ENCODE measurements around the gene GPR157.

Gene GPR157

DNA sequence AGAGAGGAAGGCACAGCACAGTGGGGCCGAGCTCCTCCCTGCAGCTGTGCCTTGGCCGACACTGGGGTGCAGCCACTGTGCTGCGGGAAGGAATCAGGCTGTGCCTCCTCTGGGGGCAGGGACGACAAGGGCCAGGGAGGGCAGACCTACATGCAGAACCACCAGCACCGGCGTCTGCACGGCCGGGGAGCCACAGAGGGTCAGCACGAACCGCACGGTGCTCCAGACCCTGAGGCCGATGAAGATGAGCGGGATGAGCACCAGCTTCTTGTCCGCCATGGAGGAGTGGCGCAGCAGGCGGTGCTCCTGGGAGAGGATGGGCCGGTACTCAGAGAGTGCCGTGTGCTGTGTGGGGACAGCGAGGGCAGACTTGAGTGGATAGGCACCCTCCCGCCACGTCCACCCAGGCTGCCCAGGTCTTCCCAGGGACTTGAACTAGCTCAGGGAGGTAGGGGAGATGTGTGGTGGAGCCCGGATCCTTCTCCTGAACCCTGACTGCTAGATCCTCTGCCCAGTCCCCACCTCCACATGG lies 23.5 kb downstream of the GPR157 start:
- H3K9ac ChIP-seq (ENCODE audit: low read length): no peak overlapping the region
- H2AFZ ChIP-seq (ENCODE audit: low read length): no peak overlapping the region
- H3K27ac ChIP-seq (ENCODE audit: low read depth, low read length, poor library complexity, severe bottlenecking): no peak overlapping the region
- no peaks in the 10 kb centered on the region for H3F3A ChIP-seq (ENCODE audit: insufficient read depth, low read length)
- no peaks in the 10 kb centered on the region for H3K36me3 ChIP-seq (ENCODE audit: insufficient read depth, low read length)
- no peak for TF ChIP-seq EZH2 (IDR thresholded peaks at IDR 0.05; ENCODE audit: borderline replicate concordance, low read length)
- TF ChIP-seq, protein P1, sequence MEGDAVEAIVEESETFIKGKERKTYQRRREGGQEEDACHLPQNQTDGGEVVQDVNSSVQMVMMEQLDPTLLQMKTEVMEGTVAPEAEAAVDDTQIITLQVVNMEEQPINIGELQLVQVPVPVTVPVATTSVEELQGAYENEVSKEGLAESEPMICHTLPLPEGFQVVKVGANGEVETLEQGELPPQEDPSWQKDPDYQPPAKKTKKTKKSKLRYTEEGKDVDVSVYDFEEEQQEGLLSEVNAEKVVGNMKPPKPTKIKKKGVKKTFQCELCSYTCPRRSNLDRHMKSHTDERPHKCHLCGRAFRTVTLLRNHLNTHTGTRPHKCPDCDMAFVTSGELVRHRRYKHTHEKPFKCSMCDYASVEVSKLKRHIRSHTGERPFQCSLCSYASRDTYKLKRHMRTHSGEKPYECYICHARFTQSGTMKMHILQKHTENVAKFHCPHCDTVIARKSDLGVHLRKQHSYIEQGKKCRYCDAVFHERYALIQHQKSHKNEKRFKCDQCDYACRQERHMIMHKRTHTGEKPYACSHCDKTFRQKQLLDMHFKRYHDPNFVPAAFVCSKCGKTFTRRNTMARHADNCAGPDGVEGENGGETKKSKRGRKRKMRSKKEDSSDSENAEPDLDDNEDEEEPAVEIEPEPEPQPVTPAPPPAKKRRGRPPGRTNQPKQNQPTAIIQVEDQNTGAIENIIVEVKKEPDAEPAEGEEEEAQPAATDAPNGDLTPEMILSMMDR (IDR thresholded peaks at IDR 0.05; ENCODE audit: low read length): no peak
- peaks cover 15% of the 10 kb centered on the region for H3K4me1 ChIP-seq (ENCODE audit: insufficient read depth, low read length, severe bottlenecking)
- H3K79me2 ChIP-seq (ENCODE audit: insufficient read depth, low read length): no peaks in the 10 kb centered on the region
- no peaks in the 10 kb centered on the region for H3K9me2 ChIP-seq (ENCODE audit: low read depth, low read length)
- no peaks in the 10 kb centered on the region for H4K20me1 ChIP-seq (ENCODE audit: insufficient read depth, low read length)
- no peak overlapping the region for H3K4me3 ChIP-seq (ENCODE audit: low read depth, low read length, poor library complexity, severe bottlenecking)
- H3K4me2 ChIP-seq (ENCODE audit: low read length): no peak overlapping the region
- H3K9me3 ChIP-seq (ENCODE audit: low read length): no peaks in the 10 kb centered on the region
- H3K27me3 ChIP-seq (ENCODE audit: insufficient read depth, low read length): peaks cover 11% of the 10 kb centered on the region; the same call in 1 of the 2 replicates

DNA sequence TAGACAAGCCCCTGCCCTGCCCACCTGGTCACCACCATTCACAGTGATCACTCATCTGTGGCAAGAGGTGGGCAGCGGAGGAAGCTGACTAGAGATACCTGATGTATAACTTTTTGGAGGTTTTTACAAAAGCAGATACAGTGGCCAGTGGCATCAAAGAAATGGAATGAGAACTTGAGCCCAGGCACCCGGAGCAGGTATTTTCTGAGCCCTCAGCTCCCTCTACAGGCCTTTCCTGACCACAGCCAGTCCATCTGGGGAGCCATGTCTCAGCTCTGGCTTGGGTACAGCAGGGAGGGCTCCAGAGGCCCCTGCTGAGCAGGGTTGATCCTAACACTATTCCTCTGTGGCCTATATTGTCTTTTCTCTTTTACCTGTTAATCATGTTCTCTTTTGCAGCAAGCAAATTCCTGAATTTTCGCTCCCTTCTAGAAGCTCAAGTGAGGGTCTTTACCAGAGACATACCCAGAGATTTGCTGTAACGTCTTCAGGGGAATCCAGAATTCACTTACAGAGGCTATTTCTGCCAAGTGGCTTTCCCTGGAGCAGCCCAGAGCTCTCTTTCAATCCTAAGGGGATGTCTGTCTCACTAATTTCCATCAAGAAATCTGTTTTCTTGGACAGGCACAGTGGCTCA lies 27.3 kb downstream of the GPR157 start:
- TF ChIP-seq, protein P1 (IDR thresholded peaks at IDR 0.05; ENCODE audit: low read length): peak; percentile 96
- TF ChIP-seq EZH2 (IDR thresholded peaks at IDR 0.05; ENCODE audit: borderline replicate concordance, low read length): no peak
- Histone ChIP-seq H2AFZ (ENCODE audit: low read length) (no peak overlapping the region), H3K79me2 (ENCODE audit: insufficient read depth, low read length) (no peaks in the 10 kb centered on the region), H3K36me3 (ENCODE audit: insufficient read depth, low read length) (no peaks in the 10 kb centered on the region), H4K20me1 (ENCODE audit: insufficient read depth, low read length) (no peaks in the 10 kb centered on the region), H3K4me2 (ENCODE audit: low read length) (peak overlapping the region; percentile 21; the same call in 1 of the 2 replicates), H3K4me3 (ENCODE audit: low read depth, low read length, poor library complexity, severe bottlenecking) (no peak overlapping the region), H3K27me3 (ENCODE audit: insufficient read depth, low read length) (peaks cover 7% of the 10 kb centered on the region; the same call in 1 of the 2 replicates), H3K4me1 (ENCODE audit: insufficient read depth, low read length, severe bottlenecking) (peaks cover 23% of the 10 kb centered on the region), H3K27ac (ENCODE audit: low read depth, low read length, poor library complexity, severe bottlenecking) (peak overlapping the region; percentile 43), H3F3A (ENCODE audit: insufficient read depth, low read length) (no peaks in the 10 kb centered on the region), H3K9me3 (ENCODE audit: low read length) (no peaks in the 10 kb centered on the region), H3K9me2 (ENCODE audit: low read depth, low read length) (no peaks in the 10 kb centered on the region), H3K9ac (ENCODE audit: low read length) (peak overlapping the region; percentile 29; the same call in 1 of the 2 replicates)

DNA sequence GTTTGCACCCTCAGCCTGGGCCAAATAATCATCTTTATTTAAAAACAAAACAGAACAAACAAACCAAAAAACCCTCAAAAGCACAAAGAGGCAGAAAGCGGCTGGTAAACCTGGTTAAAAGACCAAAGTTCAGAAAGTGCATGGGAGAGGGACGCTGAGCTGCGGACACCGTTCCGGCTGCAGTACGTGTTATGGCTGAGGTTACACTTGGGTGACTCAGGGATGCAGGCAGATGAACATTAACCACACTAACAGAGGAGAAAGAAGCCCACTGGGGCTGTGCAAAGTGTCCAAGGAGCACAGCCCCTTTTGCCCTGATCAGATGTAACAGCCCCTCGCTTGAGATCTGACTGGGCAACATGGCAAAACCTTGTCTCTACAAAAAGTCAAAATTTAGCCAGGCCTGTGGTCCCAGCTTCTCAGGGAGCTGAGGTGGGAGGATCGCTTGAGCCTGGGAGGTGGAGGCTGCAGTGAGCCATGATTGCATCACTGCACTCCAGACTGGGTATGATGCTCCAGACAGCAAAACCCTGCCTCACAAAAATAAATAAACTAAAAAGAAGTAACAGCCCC lies 28.3 kb downstream of the GPR157 start:
- Histone ChIP-seq H3K79me2 (ENCODE audit: insufficient read depth, low read length) (no peaks in the 10 kb centered on the region), H3K9ac (ENCODE audit: low read length) (no peak overlapping the region), H3F3A (ENCODE audit: insufficient read depth, low read length) (no peaks in the 10 kb centered on the region), H2AFZ (ENCODE audit: low read length) (no peak overlapping the region), H4K20me1 (ENCODE audit: insufficient read depth, low read length) (no peaks in the 10 kb centered on the region), H3K4me1 (ENCODE audit: insufficient read depth, low read length, severe bottlenecking) (peaks cover 23% of the 10 kb centered on the region), H3K9me2 (ENCODE audit: low read depth, low read length) (no peaks in the 10 kb centered on the region), H3K36me3 (ENCODE audit: insufficient read depth, low read length) (no peaks in the 10 kb centered on the region), H3K27ac (ENCODE audit: low read depth, low read length, poor library complexity, severe bottlenecking) (peak overlapping the region; percentile 43), H3K9me3 (ENCODE audit: low read length) (no peaks in the 10 kb centered on the region), H3K4me3 (ENCODE audit: low read depth, low read length, poor library complexity, severe bottlenecking) (no peak overlapping the region), H3K4me2 (ENCODE audit: low read length) (no peak overlapping the region), H3K27me3 (ENCODE audit: insufficient read depth, low read length) (peaks cover 4% of the 10 kb centered on the region; the same call in 1 of the 2 replicates)
- TF ChIP-seq, protein P1 (IDR thresholded peaks at IDR 0.05; ENCODE audit: low read length): no peak
- TF ChIP-seq EZH2 (IDR thresholded peaks at IDR 0.05; ENCODE audit: borderline replicate concordance, low read length): no peak
